NCI-H2107 treated with DMSO at 0.1 percent for 48 hours (cell line): ENCODE measurements around the gene PSMG1.
A peak's percentile ranks its signal among the peaks of the same experiment; 100 is the strongest.
"Not testable (repeated sequence)": the region's sequence is repeated elsewhere in the genome, so short reads cannot be mapped to it uniquely, and the experiment has no call there.

Source experiments
- DNase-seq: peaks from one replicate; lab custom pipeline; 2025; ENCODE audit not compliant: unreplicated experiment; lab: John Stamatoyannopoulos, UW

Gene PSMG1, protein sequence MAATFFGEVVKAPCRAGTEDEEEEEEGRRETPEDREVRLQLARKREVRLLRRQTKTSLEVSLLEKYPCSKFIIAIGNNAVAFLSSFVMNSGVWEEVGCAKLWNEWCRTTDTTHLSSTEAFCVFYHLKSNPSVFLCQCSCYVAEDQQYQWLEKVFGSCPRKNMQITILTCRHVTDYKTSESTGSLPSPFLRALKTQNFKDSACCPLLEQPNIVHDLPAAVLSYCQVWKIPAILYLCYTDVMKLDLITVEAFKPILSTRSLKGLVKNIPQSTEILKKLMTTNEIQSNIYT

GRCh38 chr21:39183272-39184049, at the start of gene PSMG1:
Gene PSMG1, minus strand, starts transcription at chr21:39183451. Its CDS starts 66 bp downstream, at chr21:39183385.
- DNase-seq: peak; percentile 92

DNA sequence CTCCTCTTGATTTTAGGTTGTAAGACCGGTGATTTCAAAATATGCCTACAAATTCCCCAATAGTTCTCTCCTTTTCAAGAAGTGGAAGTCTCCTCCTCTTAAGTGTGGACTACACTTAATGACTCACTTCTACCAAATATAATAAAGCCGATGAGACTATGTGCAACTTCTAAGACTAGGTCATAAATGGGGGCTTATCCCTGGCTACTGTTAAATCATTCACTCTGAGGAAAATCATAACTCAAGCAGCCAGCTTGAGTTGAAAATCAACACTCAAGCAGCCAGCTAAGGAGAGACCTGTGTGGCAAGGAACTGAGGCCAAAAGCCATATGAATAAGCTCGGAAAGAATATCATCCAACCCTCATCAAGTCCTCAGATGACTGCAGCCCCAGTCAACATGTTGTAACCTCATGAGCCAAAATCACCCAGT, 49.6 kb upstream of the PSMG1 start:
- no peak for DNase-seq

DNA sequence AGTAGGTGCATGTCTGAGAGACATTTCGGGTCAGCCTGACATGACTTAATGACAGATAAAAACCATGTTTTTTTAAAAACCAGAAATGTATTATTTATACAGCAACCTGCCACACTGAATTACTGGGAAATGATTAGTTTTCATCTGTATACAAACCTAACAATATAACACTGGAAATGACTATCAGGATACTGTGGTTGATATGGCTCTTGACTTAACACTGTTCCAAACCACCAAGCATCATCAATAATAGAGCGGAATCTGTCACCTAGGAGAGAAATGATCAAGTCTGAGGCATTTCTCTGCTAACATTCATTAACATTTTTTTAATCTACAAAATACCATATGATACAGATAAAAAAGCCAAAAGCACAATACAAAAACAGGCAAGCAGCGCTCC, 41.7 kb upstream of the PSMG1 start:
- DNase-seq: no peak

GRCh38 chr21:39221997-39222486, 38.8 kb upstream of the PSMG1 start:
- no peak for DNase-seq

DNA sequence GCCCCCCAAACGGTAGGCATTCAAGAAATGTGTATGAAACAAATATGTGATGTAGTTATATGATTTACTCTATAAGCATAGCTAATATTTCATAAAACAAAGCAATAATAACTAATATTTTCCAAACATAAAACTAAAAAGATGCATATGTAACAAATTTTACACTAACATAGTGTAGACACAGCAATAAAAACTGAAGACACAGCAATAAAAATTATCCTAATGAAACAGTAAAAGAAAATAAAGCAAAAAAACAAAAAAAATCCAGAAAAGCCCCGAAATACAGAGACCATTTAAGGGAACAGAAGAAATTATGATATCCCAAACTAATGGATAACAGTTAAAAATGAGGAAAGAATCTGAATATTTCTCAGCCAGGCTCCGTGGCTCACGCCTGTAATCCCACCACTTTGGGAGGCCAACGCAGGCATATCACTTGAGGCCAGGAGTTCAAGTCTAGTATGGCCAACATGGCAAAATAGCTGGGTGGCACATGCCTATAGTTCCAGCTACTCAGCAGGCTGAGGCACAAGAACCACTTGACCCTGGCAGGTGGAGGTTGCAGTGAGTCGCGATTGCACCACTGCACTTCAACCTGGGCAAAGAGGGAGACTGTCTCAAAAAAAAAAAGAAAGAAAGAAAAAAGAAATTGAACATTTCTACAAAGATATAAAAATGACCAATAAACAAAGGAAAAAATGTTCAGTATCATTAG, 38.2 kb upstream of the PSMG1 start:
- no peak for DNase-seq

DNA sequence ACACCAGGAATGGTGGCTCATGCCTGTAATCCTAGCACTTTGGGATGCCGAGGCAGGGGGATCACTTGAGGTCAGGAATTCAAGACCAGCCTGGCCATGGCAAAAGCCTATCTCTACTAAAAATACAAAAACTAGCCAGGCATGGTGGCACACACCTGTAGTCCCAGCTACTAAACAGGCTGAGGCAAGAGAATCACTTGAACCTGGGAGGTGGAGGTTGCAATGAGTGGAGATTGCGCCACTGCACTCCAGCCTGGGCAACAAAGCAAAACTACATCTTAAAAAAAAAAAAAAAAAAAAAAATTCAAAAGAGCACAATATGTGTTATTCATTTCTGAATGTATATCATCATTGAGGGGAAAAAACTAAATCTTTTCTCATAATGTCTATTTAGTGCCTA, 37.6 kb upstream of the PSMG1 start:
- not testable (repeated sequence) for DNase-seq

DNA sequence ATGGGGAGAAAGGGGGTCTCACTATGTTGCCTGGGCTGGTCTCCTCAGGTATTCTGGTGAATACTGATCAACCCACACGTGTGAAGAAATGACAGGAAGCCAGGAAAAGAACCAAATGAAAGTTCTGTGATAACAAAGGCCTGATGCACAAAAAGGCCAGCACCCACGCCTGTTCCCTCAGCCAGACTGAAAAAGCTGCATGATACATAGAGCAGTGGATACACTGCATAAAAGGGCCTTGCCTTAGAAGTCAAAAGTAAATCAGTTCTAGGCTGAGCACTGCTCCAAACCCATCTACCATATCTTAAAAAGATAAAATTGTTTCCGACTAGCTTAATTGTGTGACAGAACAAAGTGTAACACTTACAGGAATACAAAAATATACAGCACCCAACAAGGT, 36.9 kb upstream of the PSMG1 start:
- DNase-seq: no peak

GRCh38 chr21:39218082-39218409, 34.8 kb upstream of the PSMG1 start:
- DNase-seq: no peak

- no peak for DNase-seq
Measured at GRCh38 chr21:39217356-39218081, 34.3 kb upstream of the PSMG1 start.

- no peak for DNase-seq
Measured at GRCh38 chr21:39216290-39216689, 33.0 kb upstream of the PSMG1 start.

DNA sequence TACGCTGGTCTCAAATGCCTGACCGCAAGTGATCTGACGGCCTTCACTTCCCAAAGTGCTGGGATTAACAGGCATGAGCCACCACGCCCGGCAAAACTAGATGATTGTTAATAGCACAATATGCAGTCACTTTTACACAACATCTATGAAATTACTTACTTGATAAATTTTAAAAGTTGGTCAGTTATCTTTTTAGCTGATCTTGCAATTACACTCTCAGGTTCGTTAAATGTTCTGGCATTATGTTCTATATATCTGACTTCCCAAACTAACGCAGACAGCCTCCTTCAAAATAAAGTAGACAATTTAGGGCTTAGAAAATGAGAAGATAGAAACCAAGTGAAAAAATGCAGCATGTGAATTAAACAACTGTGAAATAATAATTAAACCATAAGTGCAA, 31.8 kb upstream of the PSMG1 start:
- DNase-seq: no peak

- DNase-seq: no peak
Measured at GRCh38 chr21:39209334-39209688, 26.1 kb upstream of the PSMG1 start.

DNA sequence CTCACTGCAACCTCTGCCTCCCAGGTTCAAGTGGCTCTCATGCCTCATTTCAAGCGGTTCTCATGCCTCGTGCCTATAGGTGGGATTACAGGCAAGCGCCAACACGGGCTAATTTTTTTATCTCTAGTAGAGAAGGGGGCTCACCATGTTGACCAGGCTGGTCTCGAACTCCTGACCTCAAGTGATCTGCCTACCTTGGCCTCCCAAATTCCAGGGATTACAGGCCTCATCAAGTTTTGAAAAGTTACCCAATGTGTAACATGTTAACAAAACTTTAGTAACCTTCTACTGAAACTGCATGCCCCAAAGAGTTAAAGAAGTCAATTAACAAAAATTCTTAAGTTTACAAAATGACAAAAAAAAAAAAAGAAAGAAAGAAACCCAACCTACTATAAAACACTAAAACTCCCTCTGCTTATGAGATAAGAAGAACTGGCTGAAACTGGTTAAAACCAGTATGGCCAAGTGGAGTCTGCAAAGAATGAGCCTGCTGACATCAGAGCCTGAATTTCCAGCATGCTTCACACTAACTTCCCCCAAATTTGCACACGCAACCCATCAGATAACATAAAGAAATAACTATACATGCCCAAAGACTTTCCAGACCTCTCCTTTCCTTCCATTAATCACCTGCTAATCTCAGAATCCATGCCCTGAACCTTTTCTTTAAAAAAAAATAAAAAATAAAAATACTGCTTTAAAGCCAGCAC, 25.5 kb upstream of the PSMG1 start:
- DNase-seq: no peak

DNA sequence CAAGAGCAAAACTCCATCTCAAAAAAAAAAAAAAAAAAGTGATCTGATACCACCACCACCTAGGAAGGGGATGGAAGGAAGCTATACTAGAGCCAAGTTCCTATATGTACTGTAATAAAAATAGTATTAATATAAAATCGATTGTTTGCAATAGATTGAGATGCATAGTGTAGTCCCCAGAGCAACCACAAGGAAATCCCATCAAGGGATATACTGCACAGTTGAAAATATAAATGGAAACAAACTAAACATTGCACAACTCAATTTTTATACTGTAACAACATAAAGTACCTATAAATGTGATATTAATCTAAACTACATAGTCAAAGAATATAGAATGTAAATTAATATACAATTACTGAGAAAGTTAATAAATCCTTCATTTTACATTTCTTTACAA, 20.9 kb upstream of the PSMG1 start:
- DNase-seq: no peak

DNA sequence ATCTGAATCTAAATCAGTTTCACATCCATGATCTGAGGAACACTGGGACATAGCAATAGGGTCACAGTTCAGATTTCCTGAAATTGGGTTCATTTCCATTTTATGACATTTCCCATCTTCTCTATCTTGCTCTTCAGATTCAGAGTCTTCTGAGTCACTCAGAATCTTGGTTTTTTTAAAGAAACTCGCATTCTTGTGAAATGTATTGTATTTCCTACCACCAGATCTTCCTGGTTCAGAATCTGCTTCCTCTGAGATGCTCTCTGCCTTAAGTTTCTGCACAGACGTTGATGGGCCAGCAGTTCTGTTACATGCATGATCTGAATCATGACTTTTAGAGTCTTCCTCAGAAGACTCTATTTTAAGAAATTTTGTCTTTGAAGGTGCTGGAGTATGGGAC, 15.5 kb upstream of the PSMG1 start:
- no peak for DNase-seq

DNA sequence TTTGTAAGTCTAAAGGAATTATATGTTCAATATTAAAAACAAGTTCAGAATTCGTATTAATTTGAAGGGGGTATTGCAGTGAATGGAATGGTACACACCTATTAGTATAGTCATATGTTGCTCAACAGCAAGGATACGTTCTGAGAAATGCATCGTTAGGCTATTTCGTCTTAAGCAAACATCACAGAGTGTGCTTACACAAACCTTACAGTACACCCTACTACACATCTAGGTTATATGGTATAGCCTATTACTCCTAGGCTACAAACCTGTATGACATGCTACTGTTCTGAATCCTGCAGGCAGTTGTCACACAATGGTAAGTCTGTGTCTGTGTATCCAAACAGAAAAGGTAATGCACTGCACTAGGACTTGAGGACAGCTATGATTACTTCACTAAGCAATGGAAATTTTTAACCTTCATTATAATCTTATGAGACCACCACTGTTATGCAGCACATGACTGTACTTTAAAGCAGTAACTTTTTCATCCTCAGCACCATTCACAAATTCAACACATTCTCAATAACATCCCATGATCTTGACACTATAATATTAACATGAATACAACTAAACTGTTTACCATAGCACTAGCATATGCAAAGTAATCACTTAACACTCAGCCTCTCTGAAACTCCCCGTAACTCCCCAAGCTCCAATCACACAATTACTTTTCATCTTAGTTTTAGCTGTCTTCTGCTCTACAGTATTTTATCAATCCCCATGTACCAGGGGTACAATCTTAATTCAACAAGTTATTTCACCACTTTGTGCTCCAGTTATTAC, 14.4 kb upstream of the PSMG1 start:
- DNase-seq: no peak

- no peak for DNase-seq
Measured at GRCh38 chr21:39196838-39197237, 13.6 kb upstream of the PSMG1 start.

DNA sequence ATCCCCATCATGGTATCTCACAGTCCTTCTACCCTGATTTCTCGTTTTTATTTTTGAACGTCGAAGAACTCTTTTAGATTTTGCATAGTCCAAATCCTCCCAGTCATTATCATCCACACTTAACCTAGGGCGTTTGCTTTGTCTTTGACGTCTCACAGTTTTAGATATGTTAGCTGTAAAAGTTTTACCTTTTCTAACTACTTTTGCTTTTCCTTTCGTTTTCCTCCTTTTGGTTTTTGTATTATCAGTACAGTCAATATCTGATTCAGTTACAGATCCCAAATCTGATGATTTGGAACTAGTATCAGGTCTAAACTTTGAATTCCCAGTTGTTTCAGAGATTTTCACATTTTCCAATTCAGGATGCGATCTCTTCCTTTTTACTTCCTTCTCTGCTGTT, 13.1 kb upstream of the PSMG1 start:
- DNase-seq: no peak

GRCh38 chr21:39193380-39193779, 10.1 kb upstream of the PSMG1 start:
- DNase-seq: no peak
